Upper lobe of left lung (tissue), 4 donors: ENCODE data around the gene COA6.

Experiments used
- POLR2AphosphoS5 ChIP-seq, 2 donors: sonication (generic); formaldehyde crosslinking; IDR thresholded peaks; one replicate each; pipeline ENCODE4 v1.5.1; 2017; ENCODE audit warnings: antibody characterized with exemption in 2 of 2
- TF ChIP-seq, protein P1 (sequence below), 6 experiments: fragments of 450-650 bp in 4 of 6; fragments of 200-600 bp in 2 of 6; sonication (generic) in 2 of 6; IDR thresholded peaks; one replicate each; pipeline ENCODE4 v1.5.1; 2016 to 2019; ENCODE audit warnings: antibody characterized with exemption in 6 of 6

DNA sequence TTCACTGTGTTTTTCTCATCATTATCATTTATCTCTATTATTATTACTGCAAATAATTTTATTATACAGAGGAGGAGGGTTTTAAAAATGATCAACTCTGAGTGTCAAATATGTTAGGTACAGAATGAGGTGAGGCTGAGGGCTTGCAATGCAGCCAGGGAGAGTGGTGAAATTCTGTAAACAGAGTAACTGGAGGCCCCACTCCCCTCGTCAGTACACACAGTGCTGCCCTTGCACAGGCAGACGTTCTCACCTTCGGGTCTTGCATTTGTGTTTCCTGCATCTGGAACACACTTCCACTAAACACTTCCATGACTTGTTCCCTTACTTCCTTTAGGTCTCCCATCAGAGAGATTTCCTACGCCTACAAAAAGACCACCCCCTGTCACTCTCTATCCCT lies 24.3 kb upstream of the COA6 start:
- TF ChIP-seq, protein P1, sequence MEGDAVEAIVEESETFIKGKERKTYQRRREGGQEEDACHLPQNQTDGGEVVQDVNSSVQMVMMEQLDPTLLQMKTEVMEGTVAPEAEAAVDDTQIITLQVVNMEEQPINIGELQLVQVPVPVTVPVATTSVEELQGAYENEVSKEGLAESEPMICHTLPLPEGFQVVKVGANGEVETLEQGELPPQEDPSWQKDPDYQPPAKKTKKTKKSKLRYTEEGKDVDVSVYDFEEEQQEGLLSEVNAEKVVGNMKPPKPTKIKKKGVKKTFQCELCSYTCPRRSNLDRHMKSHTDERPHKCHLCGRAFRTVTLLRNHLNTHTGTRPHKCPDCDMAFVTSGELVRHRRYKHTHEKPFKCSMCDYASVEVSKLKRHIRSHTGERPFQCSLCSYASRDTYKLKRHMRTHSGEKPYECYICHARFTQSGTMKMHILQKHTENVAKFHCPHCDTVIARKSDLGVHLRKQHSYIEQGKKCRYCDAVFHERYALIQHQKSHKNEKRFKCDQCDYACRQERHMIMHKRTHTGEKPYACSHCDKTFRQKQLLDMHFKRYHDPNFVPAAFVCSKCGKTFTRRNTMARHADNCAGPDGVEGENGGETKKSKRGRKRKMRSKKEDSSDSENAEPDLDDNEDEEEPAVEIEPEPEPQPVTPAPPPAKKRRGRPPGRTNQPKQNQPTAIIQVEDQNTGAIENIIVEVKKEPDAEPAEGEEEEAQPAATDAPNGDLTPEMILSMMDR (IDR thresholded peaks at IDR 0.05): no peak
- TF ChIP-seq POLR2AphosphoS5 (IDR thresholded peaks at IDR 0.05): no peak
